ENCODE measurements around the gene ARHGEF17.
A peak's percentile ranks its signal among the peaks of the same experiment; 100 is the strongest.

Gene ARHGEF17

DNA sequence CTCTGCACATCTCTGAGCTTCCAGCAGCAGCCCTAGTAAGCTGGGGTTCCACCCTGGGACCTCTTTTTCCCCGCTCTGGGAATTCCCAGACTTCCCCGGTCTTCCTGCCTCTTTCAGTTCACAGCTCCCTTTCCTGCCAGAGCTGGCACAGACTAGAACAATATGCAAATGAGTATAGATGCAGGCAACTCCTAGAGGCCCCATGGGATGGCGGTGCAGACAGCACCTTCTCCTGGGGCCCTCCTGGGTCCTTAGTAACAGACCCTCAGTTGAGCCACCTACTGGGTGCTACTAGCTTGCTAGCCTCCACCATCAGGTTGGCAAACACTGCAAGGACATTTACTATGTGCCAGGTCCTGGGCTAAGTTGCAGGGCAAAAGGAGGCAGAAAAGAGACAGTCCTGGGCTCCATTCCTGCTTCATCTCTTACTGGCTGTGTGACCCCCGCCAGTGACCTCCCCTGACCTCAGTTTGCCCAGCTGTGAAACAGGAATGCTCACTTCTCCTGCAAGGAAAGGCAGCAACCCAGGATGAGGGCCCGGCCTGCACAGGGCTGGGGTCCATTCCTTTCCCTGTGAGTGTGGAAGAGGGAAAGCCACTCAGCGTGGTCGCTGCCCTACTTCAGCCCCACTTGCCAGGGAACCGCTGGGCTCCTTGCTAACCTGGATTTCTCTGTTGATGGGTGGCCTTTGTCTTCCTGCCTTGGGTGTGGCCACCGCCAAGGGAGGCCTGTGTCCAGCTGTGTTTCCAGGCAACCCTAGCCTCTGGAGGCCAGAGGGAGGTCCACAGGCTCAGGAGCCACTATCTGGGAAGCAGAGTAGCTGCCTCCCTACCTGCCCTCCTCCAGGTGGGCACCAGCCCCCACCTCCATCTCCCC, 75.4 kb downstream of the ARHGEF17 start:
- DNase-seq = no peak

- DNase-seq = no peak
Observed at GRCh38 chr11:73384125-73384441, 76.0 kb downstream of the ARHGEF17 start.

- DNase-seq = no peak
Observed at GRCh38 chr11:73384531-73384871, 76.4 kb downstream of the ARHGEF17 start.

- peak; percentile 39 for DNase-seq
Observed at GRCh38 chr11:73384872-73385689, 77.0 kb downstream of the ARHGEF17 start.

- no peak for DNase-seq
Observed at GRCh38 chr11:73386016-73386415, 77.9 kb downstream of the ARHGEF17 start.

DNA sequence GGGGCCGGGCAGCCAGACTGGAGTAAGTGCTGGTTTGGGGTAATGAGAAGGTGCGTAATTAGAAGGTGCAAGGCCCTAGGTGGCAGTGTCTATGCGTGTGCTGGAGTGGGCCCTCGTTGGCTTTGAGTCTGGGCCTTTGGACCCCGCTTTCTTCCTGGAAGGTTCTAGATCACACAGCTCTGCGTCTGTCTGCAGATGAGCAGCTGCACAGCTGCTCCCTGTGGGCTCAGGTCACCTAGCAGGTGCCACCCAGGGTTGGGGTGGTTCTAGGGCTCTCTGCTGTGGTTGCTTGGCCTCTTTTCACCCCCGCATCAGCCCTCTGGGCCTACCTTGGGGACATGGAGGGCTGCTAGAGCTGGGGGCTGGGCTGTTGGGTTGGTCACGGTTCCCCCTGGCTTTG, 78.5 kb downstream of the ARHGEF17 start:
- DNase-seq = no peak

DNA sequence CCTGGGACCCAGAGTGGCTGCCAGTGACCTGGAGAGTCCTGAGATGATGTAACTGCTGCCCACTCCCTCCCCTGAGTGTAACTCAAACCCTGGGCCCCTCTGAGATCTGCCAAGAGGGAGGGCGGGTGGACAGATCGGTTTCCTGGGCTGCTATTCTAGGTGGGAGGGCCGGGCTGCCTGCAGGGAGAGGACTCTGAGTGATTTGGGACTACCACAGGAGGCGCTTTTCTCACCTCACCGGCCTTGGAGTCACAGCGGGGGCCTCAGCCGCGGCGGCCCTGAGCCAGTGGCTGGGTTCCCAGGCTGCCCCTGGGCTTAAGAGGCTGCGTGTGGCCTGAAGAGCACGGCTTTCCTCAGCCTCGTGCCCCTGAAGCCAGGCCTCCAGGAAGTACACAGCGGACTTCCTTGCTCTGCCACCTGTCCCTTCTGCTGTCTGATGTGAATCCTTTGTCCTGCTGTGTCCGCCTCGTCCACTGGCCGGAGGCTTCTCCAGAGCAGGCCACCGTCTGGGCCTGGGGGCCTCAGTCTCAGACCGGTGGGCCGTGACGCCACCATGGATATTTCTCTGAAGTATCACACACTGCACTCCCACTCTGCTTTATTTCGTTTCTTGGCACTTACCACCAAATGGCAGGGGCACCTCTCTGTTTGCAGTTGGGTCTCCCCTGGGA, 79.7 kb downstream of the ARHGEF17 start:
- DNase-seq = no peak

GRCh38 chr11:73388265-73389133, 80.4 kb downstream of the ARHGEF17 start:
- no peak for DNase-seq

- DNase-seq = no peak
Observed at GRCh38 chr11:73389134-73389525, 81.1 kb downstream of the ARHGEF17 start.

DNA sequence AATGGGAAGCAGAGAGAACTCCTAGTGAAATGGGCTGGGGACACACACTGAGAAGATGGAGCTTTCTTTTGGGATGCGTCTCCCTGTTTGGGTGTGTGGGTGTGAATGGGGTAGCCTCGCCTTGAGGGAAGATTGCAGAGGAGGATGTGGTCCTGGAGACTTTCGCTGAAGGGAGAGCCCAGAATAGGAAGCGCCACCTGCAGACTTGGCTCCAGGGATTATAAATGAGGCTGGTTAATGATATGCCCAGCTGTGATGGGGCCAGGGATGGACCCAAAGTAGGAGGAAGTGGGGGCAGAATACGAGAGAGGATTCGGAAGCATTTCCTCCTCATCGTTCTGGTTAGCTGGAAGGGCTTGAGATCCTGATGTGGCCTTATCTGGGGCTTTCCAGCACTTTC, 81.8 kb downstream of the ARHGEF17 start:
- DNase-seq = no peak

- no peak for DNase-seq
Observed at GRCh38 chr11:73390601-73391565, 82.8 kb downstream of the ARHGEF17 start.

DNA sequence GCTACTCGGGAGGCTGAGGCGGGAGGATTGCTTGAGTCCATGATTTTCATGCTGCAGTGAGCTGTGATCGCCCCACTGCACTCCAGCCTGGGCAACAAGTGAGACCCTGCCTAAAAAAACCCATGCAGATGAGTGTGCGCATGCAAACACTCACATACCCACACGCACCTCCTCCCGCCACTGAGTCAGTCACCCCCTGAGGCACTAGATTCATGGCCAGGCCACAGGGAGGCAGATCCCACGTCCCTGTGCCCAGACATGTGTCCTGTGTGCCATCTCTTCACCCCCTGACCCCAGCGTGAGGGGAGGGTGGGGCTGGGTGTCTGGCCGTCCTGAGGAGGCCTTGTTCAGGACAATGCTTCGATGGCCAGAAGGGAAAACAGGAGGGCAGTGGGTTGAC, 83.6 kb downstream of the ARHGEF17 start:
- no peak for DNase-seq

DNA sequence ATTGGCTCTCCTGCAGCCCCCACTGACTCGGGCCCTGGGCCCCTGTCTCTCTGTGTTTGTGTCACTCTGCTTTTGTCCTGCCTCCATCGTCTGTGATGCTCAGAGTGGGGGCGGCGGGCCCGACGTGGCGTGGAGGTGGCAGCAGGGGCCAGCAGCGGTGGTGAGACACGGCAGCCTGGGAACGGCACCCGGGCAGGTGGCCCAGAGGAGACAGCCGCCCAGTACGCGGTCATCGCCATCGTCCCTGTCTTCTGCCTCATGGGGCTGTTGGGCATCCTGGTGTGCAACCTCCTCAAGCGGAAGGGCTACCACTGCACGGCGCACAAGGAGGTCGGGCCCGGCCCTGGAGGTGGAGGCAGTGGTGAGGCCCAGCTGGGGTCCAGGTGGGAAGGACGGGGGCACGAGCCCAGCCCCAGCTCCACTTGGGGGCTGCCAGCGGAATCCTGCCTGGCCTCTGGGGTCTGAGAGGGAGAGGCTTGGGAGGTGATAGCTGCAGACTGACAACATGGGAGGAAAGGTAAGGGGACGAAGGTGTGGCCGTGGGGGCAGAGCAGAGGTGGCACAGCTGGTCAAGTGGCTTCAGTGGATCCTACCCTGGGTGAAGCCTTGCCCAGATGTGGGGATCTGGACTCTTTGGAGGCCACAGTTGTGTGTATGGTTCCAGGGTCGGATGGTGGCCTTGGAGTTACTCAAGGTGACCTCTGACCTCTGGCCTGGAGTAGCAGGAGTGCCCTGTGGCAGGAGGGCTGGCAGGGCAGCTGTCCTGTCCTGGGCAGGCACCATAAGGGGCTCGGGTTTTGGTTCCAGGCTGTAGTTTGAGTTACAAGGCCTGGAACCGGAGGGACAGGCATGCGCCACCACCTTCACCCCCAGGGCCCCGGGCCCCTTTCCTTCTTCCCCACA, 84.3 kb downstream of the ARHGEF17 start:
- DNase-seq = no peak

DNA sequence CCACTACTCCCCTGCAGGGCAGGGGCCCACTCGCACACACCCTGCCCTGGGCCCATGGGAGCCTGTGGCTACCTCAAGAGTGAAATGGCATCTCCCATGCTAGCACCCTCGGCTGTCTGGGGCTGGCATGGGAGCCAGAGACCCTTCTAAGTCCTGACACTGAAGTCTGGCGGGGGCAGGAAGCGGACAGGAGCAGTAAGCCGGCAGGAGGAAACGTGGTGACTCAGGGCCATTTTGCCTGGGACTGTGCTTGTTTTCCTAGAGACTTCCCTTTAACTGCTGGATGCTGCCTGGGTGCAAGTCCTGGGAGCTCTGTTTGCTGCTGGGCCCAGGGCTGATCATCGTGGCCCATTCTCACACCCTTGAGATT, 84.9 kb downstream of the ARHGEF17 start:
- DNase-seq = no peak

- peak; percentile 76 for DNase-seq
Observed at GRCh38 chr11:73393479-73394415, 85.7 kb downstream of the ARHGEF17 start.

GRCh38 chr11:73394416-73395296, 86.6 kb downstream of the ARHGEF17 start:
- DNase-seq = no peak

GRCh38 chr11:73395297-73396208, 87.5 kb downstream of the ARHGEF17 start:
- DNase-seq = no peak

Data from CD4-positive, alpha-beta T cell treated with Interleukin-17A for 4 hours (primary cell).